ENCODE results near the gene FBF1.

GRCh38 chr17:75926456-75926855 is 14.4 kb downstream of the FBF1 start:
- TF ChIP-seq CTCF (IDR thresholded peaks at IDR 0.05) = no peak
- TF ChIP-seq POLR2A (IDR thresholded peaks at IDR 0.05) = no peak

Data from thyroid gland (tissue), 4 donors.